GM10248 (cell line): ENCODE results near the gene SAMD13.

Experiments
- CTCF ChIA-PET: fragments of 300-600 bp; sonication (Branson Sonifier 250); formaldehyde crosslinking; extraction: SDS; loops from one replicate; lab custom pipeline; 2021; ENCODE audit warnings: antibody characterized with exemption; lab: Yijun Ruan, JAX
- POLR2A ChIA-PET: fragments of 350-650 bp; sonication (Branson Sonifier 250); formaldehyde crosslinking; extraction: SDS; loops from one replicate; lab custom pipeline; 2020; ENCODE audit warnings: antibody characterized with exemption; lab: Yijun Ruan, JAX
- DNase-seq: peaks from one replicate; pipeline ENCODE4 v3.0.0; 2012; ENCODE audit errors: extremely low spot score
- TF ChIP-seq, protein P1 (sequence below): IDR thresholded peaks from 2 replicates; pipeline ENCODE4 v1.5.1; 2012; ENCODE audit warnings: mild to moderate bottlenecking, low read depth; ENCODE audit errors: extremely low read depth, missing control alignments, control extremely low read depth

SAMD13 gene

DNA sequence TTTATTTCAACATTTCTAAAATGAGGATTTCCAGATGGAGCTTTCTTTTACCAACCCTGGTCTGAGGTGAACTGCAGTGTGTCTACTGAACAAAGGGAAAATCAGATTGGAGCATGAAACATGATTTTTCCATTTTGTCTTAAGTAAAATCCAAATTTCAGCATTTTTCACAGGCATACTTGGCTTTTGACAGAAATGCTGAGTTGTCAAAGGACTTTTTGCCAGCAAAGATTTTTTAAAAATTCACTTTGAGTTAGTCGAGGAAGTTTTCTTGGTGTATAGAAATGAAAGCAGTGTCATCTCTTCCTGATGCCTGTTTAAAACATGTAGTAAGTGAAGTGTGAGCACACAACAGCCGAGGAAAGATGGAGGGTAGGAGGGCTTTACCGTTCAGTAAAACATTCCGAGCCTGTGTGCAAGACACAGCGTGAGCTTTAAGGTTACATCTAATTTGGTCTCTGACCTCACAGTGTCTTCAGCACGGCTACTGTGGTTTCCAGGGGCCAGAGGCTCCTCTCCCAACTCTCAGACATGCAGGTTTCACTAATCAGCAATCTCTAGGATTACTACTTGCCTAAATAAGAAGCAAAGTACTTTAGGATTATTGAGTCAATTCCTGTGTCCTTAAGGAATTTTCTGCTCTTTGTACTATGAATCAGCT is 45.9 kb downstream of the SAMD13 start:
- POLR2A ChIA-PET: no interaction called here
- DNase-seq: no peak
- CTCF ChIA-PET: no interaction called here
- TF ChIP-seq, protein P1, sequence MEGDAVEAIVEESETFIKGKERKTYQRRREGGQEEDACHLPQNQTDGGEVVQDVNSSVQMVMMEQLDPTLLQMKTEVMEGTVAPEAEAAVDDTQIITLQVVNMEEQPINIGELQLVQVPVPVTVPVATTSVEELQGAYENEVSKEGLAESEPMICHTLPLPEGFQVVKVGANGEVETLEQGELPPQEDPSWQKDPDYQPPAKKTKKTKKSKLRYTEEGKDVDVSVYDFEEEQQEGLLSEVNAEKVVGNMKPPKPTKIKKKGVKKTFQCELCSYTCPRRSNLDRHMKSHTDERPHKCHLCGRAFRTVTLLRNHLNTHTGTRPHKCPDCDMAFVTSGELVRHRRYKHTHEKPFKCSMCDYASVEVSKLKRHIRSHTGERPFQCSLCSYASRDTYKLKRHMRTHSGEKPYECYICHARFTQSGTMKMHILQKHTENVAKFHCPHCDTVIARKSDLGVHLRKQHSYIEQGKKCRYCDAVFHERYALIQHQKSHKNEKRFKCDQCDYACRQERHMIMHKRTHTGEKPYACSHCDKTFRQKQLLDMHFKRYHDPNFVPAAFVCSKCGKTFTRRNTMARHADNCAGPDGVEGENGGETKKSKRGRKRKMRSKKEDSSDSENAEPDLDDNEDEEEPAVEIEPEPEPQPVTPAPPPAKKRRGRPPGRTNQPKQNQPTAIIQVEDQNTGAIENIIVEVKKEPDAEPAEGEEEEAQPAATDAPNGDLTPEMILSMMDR: no peak

DNA sequence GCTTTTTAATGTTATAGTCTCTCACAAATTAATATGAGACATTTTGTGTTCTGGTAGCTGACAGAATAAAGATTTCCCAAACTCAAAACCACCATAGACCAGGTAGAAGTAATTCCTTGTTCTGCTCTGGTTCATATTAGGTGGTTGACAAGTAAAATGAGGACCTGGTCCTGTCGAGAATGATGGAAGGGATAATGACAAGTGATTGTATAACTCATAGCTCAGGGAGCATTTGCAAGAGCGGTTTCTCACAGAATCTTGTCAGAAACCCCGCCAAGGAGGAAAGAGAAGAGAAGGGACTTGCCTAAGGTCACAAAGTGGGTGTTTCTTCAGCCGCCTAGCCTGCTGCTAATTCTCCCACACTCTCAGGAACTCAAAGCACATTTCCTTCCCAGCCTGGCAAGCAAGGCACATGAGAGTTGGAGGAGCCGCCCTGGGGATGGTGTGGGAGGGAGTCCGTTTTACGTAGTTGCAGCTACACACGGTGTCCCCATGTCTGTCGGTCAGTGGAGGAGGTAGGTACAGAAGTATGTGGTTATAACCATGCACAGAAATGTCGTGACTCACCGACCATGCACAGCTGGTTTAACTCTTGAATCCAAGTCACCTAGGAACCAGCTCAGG is 46.5 kb downstream of the SAMD13 start:
- POLR2A ChIA-PET: no interaction called here

DNA sequence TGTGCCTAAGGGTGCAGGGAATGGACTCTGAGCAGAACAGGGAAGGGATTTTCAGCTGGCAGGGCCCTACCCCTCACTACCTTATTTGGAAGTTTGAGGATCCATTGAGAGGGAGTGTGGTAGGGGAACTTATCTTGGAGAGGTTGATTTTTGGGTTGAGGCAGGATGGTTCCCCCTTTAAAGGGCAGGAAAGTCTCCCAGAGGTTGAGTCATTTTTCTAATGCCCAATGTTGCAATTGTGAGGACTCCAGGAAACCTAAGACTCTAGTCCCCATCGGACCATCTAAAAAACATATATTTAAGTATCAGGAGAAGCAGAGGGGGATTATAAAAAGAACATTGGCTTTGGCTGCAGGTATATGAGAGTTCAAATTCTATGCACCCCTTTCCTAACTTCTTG is 47.3 kb downstream of the SAMD13 start:
- ChIA-PET POLR2A (no interaction called here), CTCF (interaction anchor here (1.0 kb wide), 1 partner anchor 12 kb away, joined by 4 read pairs; no protein-coding TSS in a partner anchor)
- TF ChIP-seq, protein P1: no peak
- DNase-seq: no peak

More for the DNA sequence above, 46.5 kb downstream of the SAMD13 start:
- TF ChIP-seq, protein P1: no peak
- CTCF ChIA-PET: no interaction called here
- DNase-seq: no peak

DNA sequence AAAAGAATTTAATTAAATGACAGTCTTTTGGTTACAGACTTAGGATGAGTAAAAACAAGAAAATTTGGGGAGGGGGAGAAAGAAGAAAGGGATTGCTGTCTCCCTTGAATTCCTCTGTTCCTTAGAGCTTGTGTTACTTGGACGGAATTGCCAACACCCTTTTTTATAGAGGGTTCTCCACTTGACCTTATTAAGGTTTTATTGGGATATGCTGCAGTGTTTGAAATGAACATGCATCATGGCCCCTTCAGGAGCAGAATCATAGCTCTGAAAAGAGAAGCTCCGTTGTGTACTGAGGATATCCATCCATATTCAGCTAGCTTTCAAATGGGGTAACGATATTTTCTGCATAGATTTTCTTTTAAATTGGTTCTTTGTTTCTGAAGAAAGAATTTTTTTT is 48.6 kb downstream of the SAMD13 start:
- ChIA-PET POLR2A (no interaction called here), CTCF (interaction anchor here (0.9 to 1.0 kb wide), 2 partner anchors 11 to 45 kb away, joined by 3 to 4 read pairs; no protein-coding TSS in a partner anchor)
- TF ChIP-seq, protein P1: no peak
- DNase-seq: no peak

DNA sequence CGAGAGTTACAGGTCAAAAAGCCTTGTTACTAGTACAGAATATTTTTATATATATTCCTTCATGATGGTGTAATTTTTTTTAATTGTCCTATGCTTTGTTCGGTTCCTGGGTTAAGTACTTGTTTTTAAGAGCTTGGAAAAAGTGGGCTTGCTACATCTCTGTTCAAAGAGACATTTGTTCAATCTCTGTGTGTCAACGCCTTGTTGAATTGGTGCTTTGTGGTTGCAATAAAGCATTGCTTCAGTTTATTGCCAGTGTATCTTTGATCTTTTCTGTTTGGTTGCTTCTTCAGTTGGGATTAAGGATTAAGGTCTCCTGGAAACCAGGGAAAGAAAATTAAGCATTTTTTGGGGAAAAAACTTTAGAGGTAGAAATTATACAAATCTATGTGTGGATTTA is 49.0 kb downstream of the SAMD13 start:
- CTCF ChIA-PET: interaction anchor here (0.9 kb wide), 1 partner anchor 45 kb away, joined by 3 read pairs; no protein-coding TSS in a partner anchor
- POLR2A ChIA-PET: no interaction called here
- TF ChIP-seq, protein P1: no peak
- no peak for DNase-seq

DNA sequence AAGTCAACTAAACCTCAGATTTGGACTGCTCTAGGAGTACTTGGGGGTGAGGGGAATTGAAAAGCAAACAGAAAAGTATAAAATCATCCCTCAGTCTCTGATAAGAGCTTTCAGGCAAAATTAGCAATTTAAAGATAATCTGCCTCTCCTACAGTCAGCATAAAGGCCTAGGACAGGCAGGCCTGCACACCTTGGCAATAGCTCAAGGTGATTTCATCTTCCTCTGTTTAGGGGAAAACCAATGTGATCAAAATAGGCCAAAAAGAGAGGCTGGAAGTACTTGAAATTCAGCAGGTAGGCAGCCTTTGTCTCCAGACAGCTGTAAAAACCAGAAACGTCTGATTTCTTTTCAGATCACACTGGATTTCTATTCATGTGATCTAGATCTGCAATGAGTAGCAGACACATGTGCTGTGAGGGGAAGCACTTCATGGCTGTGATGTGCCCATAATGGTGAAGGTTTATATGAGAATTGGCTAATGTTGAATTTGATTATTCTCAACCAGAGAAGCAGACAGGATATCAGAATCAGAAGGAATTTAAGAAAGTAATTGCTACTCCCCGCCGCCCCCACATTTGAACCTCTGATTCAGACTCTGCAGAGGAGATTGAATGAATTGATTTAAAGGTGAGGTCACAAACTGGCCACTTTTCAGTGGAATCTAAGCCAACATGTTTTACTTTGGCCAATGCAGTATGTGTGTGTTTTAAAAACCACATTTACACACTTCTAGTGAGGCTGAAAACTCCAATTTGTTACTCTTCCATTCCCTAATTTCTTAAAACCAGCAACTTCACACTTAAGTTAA is 51.0 kb downstream of the SAMD13 start:
- TF ChIP-seq, protein P1: no peak
- ChIA-PET POLR2A (no interaction called here), CTCF (no interaction called here)
- no peak for DNase-seq
